ENCODE data around the gene E4F1.

- TF ChIP-seq ZNF274 (IDR thresholded peaks at IDR 0.05; ENCODE audit: low read depth, low read length) (no peak), YY1 (IDR thresholded peaks at IDR 0.05; ENCODE audit: insufficient read depth, insufficient read length) (no peak)
Observed at GRCh38 chr16:2243031-2243528, 19.7 kb downstream of the E4F1 start.
